HG03039 (cell line): ENCODE results near the gene BMI1.
A peak's percentile ranks its signal among the peaks of the same experiment; 100 is the strongest.
"Not testable (repeated sequence)": the region's sequence is repeated elsewhere in the genome, so short reads cannot be mapped to it uniquely, and the experiment has no call there.

Experiments
- ATAC-seq: cut with Tn5 transposase; IDR thresholded peaks from one replicate; pipeline ENCODE4 v1.9.1; 2021; ENCODE audit warnings: mild to moderate bottlenecking, moderate library complexity; ENCODE audit not compliant: unreplicated experiment

BMI1 gene

GRCh38 chr10:22320591-22321155, at the start of gene BMI1:
Gene BMI1, plus strand, starts transcription at chr10:22321099. Its CDS starts 5,351 bp downstream, at chr10:22326450.
- peak; percentile 23 for ATAC-seq

GRCh38 chr10:22271786-22272185, 49.1 kb upstream of the BMI1 start:
- no peak for ATAC-seq

GRCh38 chr10:22278441-22278782, 42.5 kb upstream of the BMI1 start:
- no peak for ATAC-seq

GRCh38 chr10:22280078-22280477, 40.8 kb upstream of the BMI1 start:
- ATAC-seq, result no peak

- ATAC-seq, result no peak
Observed at GRCh38 chr10:22285130-22285529, 35.8 kb upstream of the BMI1 start.

- ATAC-seq, result no peak
Observed at GRCh38 chr10:22293747-22294404, 27.0 kb upstream of the BMI1 start.

GRCh38 chr10:22294694-22295093, 26.2 kb upstream of the BMI1 start:
- ATAC-seq, result no peak

GRCh38 chr10:22301193-22301592, 19.7 kb upstream of the BMI1 start:
- ATAC-seq, result no peak

GRCh38 chr10:22303461-22303860, 17.4 kb upstream of the BMI1 start:
- no peak for ATAC-seq

GRCh38 chr10:22305721-22306120, 15.2 kb upstream of the BMI1 start:
- no peak for ATAC-seq

GRCh38 chr10:22308390-22308789, 12.5 kb upstream of the BMI1 start:
- ATAC-seq, result peak; percentile 96

- ATAC-seq, result no peak
Observed at GRCh38 chr10:22309180-22310000, 11.5 kb upstream of the BMI1 start.

GRCh38 chr10:22310012-22310411, 10.9 kb upstream of the BMI1 start:
- not testable (repeated sequence) for ATAC-seq

GRCh38 chr10:22310928-22311327, 10.0 kb upstream of the BMI1 start:
- ATAC-seq, result no peak

- no peak for ATAC-seq
Observed at GRCh38 chr10:22314852-22315251, 6.0 kb upstream of the BMI1 start.

- peak; percentile 18 for ATAC-seq
Observed at GRCh38 chr10:22315455-22316285, 5.2 kb upstream of the BMI1 start.

GRCh38 chr10:22316286-22317075, 4.4 kb upstream of the BMI1 start, which contains the start of gene COMMD3:
Gene COMMD3, plus strand, starts transcription at chr10:22316388. Its CDS starts 30 bp downstream, at chr10:22316418.
- ATAC-seq, result peak; percentile 61

GRCh38 chr10:22317076-22317370, 3.9 kb upstream of the BMI1 start:
- peak; percentile 5 for ATAC-seq

- no peak for ATAC-seq
Observed at GRCh38 chr10:22317771-22318565, 2.9 kb upstream of the BMI1 start.

- ATAC-seq, result no peak
Observed at GRCh38 chr10:22318772-22319171, 2.1 kb upstream of the BMI1 start.
